Endodermal cell (in vitro differentiated cells): ENCODE results near the gene PLEKHM1. TPM values are rescaled to one million over a fixed set of nuclear protein-coding genes. Genes with fewer than 3 reads are reported as not detected.
"Not testable (repeated sequence)": the region's sequence is repeated elsewhere in the genome, so short reads cannot be mapped to it uniquely, and the experiment has no call there.

Source experiments
- DNase-seq: peaks from one replicate; pipeline ENCODE4 v3.0.0-alpha.2; 2017
- H3K27ac ChIP-seq: 2 replicates; pipeline ENCODE4 v1.5.1; 2013; ENCODE audit warnings: mild to moderate bottlenecking, low read depth, low read length, moderate library complexity
- H3K27me3 ChIP-seq: 2 replicates; pipeline ENCODE4 v1.6.1; 2013; ENCODE audit warnings: mild to moderate bottlenecking, low read length, moderate library complexity; ENCODE audit not compliant: insufficient read depth, control insufficient read depth, poor library complexity, severe bottlenecking
- H3K36me3 ChIP-seq: 2 replicates; pipeline ENCODE4 v1.7.0; 2013; ENCODE audit warnings: mild to moderate bottlenecking, low read length, moderate library complexity; ENCODE audit not compliant: control insufficient read depth, insufficient read depth
- H3K4me1 ChIP-seq: one replicate; pipeline ENCODE4 v1.7.0; 2013; ENCODE audit warnings: low read length; ENCODE audit not compliant: control insufficient read depth, insufficient read depth
- H3K4me3 ChIP-seq: 2 replicates; pipeline ENCODE4 v1.5.1; 2013; ENCODE audit warnings: mild to moderate bottlenecking, low read length, moderate library complexity
- H3K9ac ChIP-seq: 2 replicates; pipeline ENCODE4 v1.6.1; 2013; ENCODE audit warnings: mild to moderate bottlenecking, low read length, moderate library complexity; ENCODE audit not compliant: poor library complexity, severe bottlenecking; ENCODE audit errors: extremely low read depth
- H3K9me3 ChIP-seq: 2 replicates; pipeline ENCODE4 v1.6.1; 2013; ENCODE audit warnings: mild to moderate bottlenecking, low read length, moderate library complexity; ENCODE audit not compliant: control insufficient read depth
- H3K27ac Mint-ChIP-seq: 2 replicates; pipeline ENCODE4 v1.8.0; 2020; ENCODE audit warnings: mixed read lengths
- H3K27me3 Mint-ChIP-seq: 2 replicates; pipeline ENCODE4 v1.8.0; 2021; ENCODE audit warnings: mild to moderate bottlenecking, mixed read lengths; ENCODE audit not compliant: insufficient read depth
- H3K36me3 Mint-ChIP-seq: 2 replicates; pipeline ENCODE4 v1.8.0; 2020; ENCODE audit warnings: low read depth, mixed read lengths
- H3K4me1 Mint-ChIP-seq: 2 replicates; pipeline ENCODE4 v1.8.0; 2020; ENCODE audit warnings: mixed read lengths
- H3K4me3 Mint-ChIP-seq: 2 replicates; pipeline ENCODE4 v1.8.0; 2020; ENCODE audit warnings: mild to moderate bottlenecking, moderate library complexity, mixed read lengths
- H3K9me3 Mint-ChIP-seq: 2 replicates; pipeline ENCODE4 v1.8.0; 2020; ENCODE audit warnings: mild to moderate bottlenecking, mixed read lengths
- WGBS, 2 experiments: methylation state at CpG; one replicate each; pipeline versions ENCODE4 v1.1.5 to v1.1.7; 2013; ENCODE audit warnings: missing lambda C conversion rate in 2 of 2, mixed read lengths in 1 of 2; ENCODE audit not compliant: insufficient coverage in 1 of 2, insufficient read length in 1 of 2; 5-methylcytosine and 5-hydroxymethylcytosine counted together
- total RNA-seq, 2 donors: library from RNA; stranded (reverse); fragmentation: NEBNext Ultra II Directional in 1 of 2; extraction: Animal tissue kit (Norgen Biotek cat#: 25700) in 1 of 2; gene quantifications; 2 replicates in 1 of 2; 3 replicates in 1 of 2; pipeline ENCODE4 v1.2.1, GENCODE V29; 2021

The PLEKHM1 gene
- total RNA-seq, 2 donors from 2014 or later, result 18.4 to 29.8 TPM

- not testable (repeated sequence) for H3K36me3 ChIP-seq, H3K27me3 Mint-ChIP-seq, H3K9me3 ChIP-seq, H3K27ac ChIP-seq, H3K4me3 Mint-ChIP-seq, H3K4me3 ChIP-seq, DNase-seq, H3K9me3 Mint-ChIP-seq, H3K9ac ChIP-seq, H3K4me1 Mint-ChIP-seq, H3K4me1 ChIP-seq, H3K27ac Mint-ChIP-seq, H3K27me3 ChIP-seq
- peaks cover 23% of the 10 kb centered on the region for H3K36me3 Mint-ChIP-seq
- WGBS, 2 experiments, result 97 to 100% methylated on average over 1 to 14 of the region's 14 CpGs
Observed at GRCh38 chr17:45475436-45475835, 15.1 kb downstream of the PLEKHM1 start.

GRCh38 chr17:45472249-45472648 is 18.3 kb downstream of the PLEKHM1 start:
- not testable (repeated sequence) for H3K4me3 ChIP-seq, H3K9me3 ChIP-seq, H3K4me1 ChIP-seq, H3K27me3 Mint-ChIP-seq, DNase-seq, H3K27me3 ChIP-seq, H3K27ac Mint-ChIP-seq, H3K36me3 ChIP-seq, H3K27ac ChIP-seq, H3K9me3 Mint-ChIP-seq, H3K9ac ChIP-seq, H3K4me1 Mint-ChIP-seq, H3K4me3 Mint-ChIP-seq
- H3K36me3 Mint-ChIP-seq, result peaks cover 20% of the 10 kb centered on the region
- 90 to 100% methylated on average over 2 to 3 of the region's 3 CpGs for WGBS, 2 experiments

DNA sequence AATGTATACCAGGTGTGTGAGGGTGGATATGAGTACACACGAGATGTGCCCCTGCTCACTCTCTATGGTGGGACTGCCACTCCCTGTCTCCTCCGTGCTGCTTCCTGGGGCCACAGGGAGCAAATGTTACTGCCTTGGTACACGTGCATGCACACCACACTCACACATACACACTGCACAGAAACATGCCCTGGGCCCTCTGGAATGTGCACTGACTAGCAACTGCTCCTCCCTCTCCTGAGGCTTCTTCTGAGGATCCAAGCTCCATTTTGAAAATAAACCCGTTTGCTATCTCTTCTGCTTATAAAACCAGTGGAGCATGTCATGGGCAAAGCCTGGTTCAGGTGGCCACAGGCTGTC is 21.3 kb downstream of the PLEKHM1 start:
- H3K4me1 Mint-ChIP-seq, H3K36me3 ChIP-seq, H3K27me3 Mint-ChIP-seq, H3K9me3 Mint-ChIP-seq, H3K9me3 ChIP-seq, H3K27ac ChIP-seq, H3K9ac ChIP-seq, H3K27ac Mint-ChIP-seq, H3K4me3 ChIP-seq, H3K4me3 Mint-ChIP-seq, H3K27me3 ChIP-seq, H3K4me1 ChIP-seq, DNase-seq: not testable (repeated sequence)
- WGBS, 2 experiments, result 80 to 81% methylated on average over 1 to 4 of the region's 4 CpGs
- H3K36me3 Mint-ChIP-seq, result peaks cover 15% of the 10 kb centered on the region

- not testable (repeated sequence) for H3K4me1 ChIP-seq, H3K4me1 Mint-ChIP-seq, H3K4me3 ChIP-seq, H3K27me3 Mint-ChIP-seq, H3K4me3 Mint-ChIP-seq, DNase-seq, H3K27ac Mint-ChIP-seq, H3K9me3 ChIP-seq, H3K9me3 Mint-ChIP-seq, H3K27me3 ChIP-seq, H3K36me3 ChIP-seq, H3K9ac ChIP-seq, H3K27ac ChIP-seq
- H3K36me3 Mint-ChIP-seq, result peaks cover 14% of the 10 kb centered on the region
- 91 to 100% methylated on average over 1 to 7 of the region's 14 CpGs for WGBS, 2 experiments
Observed at GRCh38 chr17:45468293-45469203, 22.0 kb downstream of the PLEKHM1 start.

DNA sequence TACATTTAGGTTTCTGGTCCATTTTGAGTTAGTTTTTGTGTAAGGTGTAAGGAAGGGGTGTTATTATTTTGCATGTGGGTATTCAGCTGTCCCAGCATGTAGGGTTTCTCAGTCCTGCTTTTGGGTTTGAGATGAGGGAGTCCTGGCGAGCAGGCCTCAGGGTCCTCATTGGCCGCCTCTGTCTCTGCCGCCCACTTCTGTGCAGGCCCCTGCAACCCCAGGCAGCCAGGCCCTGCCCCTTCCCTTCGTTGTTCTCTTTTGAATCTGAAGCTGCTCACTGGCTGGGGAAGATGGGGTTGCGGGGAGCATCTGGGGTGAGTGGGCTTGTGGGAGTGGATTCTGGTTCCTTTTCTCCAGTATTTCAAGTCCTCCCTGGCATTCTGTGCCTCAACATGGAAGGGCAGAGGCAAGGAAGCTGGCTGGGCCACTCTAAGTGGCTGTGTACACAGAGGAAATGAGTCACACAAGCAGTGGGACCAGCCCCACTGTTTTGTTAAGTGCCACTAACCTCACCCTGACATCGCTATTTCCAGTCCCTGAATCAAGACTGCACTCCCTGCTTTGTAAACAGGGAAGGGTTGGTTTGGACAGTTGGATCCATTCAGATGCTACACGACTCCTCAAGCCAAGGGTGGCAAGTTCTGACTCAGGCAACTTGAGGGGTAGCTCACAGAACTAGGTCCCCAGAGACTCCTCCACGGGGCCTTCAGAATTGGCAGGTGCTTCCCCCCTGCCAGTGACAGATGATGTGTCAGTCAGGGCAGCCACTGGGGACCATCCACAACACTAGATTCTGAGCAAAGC is 28.8 kb downstream of the PLEKHM1 start:
- H3K4me1 Mint-ChIP-seq, H3K27ac ChIP-seq, H3K27me3 Mint-ChIP-seq, DNase-seq, H3K4me1 ChIP-seq, H3K4me3 Mint-ChIP-seq, H3K9ac ChIP-seq, H3K27ac Mint-ChIP-seq, H3K4me3 ChIP-seq, H3K27me3 ChIP-seq, H3K36me3 ChIP-seq, H3K9me3 ChIP-seq, H3K9me3 Mint-ChIP-seq: not testable (repeated sequence)
- H3K36me3 Mint-ChIP-seq, result peaks cover 11% of the 10 kb centered on the region
- 71 to 86% methylated on average over 1 to 4 of the region's 8 CpGs for WGBS, 2 experiments

DNA sequence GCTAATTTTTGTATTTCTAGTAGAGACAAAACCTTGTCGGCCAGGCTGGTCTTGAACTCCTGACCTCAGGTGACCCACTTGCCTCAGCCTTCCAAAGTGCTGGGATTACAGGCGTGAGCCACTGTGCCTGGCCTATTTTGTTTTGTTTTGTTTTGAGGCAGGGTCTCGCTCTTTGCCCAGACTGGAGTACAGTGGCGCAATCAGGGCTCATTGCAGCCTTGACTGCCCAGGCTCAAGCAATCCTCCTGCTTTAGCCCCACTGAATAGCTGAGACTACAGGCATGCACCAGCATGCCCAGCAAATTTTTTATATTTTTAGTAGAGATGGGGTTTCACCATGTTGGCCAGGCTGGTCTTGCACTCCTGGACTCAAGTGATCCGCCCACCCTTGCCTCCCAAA is 30.1 kb downstream of the PLEKHM1 start:
- 97% methylated on average over 5 of the region's 5 CpGs; no CpG with 5 or more reads in 1 of the 2 experiments for WGBS, 2 experiments
- not testable (repeated sequence) for H3K9me3 ChIP-seq, H3K9ac ChIP-seq, H3K27me3 ChIP-seq, H3K4me3 Mint-ChIP-seq, H3K4me1 Mint-ChIP-seq, H3K27ac Mint-ChIP-seq, H3K36me3 ChIP-seq, H3K4me3 ChIP-seq, DNase-seq, H3K27me3 Mint-ChIP-seq, H3K27ac ChIP-seq, H3K9me3 Mint-ChIP-seq, H3K4me1 ChIP-seq
- H3K36me3 Mint-ChIP-seq, result peaks cover 11% of the 10 kb centered on the region
